HG03457 (cell line): ENCODE measurements around the gene GRAPL.
"Not testable (repeated sequence)": the region's sequence is repeated elsewhere in the genome, so short reads cannot be mapped to it uniquely, and the experiment has no call there.

ENCODE experiments used
- ATAC-seq: cut with Tn5 transposase; IDR thresholded peaks from one replicate; pipeline ENCODE4 v1.9.1; 2021; ENCODE audit warnings: moderate number of reproducible peaks; ENCODE audit not compliant: unreplicated experiment

Gene GRAPL

GRCh38 chr17:19187883-19188869 lies 60.8 kb downstream of the GRAPL start:
- ATAC-seq, result not testable (repeated sequence)

- ATAC-seq, result not testable (repeated sequence)
These were observed 61.7 kb downstream of the GRAPL start for GRCh38 chr17:19188870-19189708.

GRCh38 chr17:19189781-19190405 lies 62.5 kb downstream of the GRAPL start:
- not testable (repeated sequence) for ATAC-seq

GRCh38 chr17:19196382-19197204 lies 69.2 kb downstream of the GRAPL start:
- ATAC-seq, result not testable (repeated sequence)

GRCh38 chr17:19202448-19202847 lies 75.1 kb downstream of the GRAPL start:
- not testable (repeated sequence) for ATAC-seq

GRCh38 chr17:19203429-19203828 lies 76.0 kb downstream of the GRAPL start:
- ATAC-seq, result not testable (repeated sequence)
